HG03571 (cell line): Measurements from ENCODE around the gene BAZ2B.
"Not testable (repeated sequence)": the region's sequence is repeated elsewhere in the genome, so short reads cannot be mapped to it uniquely, and the experiment has no call there.

Experiments
- ATAC-seq: cut with Tn5 transposase; IDR thresholded peaks from one replicate; pipeline ENCODE4 v1.9.1; 2021; ENCODE audit not compliant: unreplicated experiment

BAZ2B gene, protein sequence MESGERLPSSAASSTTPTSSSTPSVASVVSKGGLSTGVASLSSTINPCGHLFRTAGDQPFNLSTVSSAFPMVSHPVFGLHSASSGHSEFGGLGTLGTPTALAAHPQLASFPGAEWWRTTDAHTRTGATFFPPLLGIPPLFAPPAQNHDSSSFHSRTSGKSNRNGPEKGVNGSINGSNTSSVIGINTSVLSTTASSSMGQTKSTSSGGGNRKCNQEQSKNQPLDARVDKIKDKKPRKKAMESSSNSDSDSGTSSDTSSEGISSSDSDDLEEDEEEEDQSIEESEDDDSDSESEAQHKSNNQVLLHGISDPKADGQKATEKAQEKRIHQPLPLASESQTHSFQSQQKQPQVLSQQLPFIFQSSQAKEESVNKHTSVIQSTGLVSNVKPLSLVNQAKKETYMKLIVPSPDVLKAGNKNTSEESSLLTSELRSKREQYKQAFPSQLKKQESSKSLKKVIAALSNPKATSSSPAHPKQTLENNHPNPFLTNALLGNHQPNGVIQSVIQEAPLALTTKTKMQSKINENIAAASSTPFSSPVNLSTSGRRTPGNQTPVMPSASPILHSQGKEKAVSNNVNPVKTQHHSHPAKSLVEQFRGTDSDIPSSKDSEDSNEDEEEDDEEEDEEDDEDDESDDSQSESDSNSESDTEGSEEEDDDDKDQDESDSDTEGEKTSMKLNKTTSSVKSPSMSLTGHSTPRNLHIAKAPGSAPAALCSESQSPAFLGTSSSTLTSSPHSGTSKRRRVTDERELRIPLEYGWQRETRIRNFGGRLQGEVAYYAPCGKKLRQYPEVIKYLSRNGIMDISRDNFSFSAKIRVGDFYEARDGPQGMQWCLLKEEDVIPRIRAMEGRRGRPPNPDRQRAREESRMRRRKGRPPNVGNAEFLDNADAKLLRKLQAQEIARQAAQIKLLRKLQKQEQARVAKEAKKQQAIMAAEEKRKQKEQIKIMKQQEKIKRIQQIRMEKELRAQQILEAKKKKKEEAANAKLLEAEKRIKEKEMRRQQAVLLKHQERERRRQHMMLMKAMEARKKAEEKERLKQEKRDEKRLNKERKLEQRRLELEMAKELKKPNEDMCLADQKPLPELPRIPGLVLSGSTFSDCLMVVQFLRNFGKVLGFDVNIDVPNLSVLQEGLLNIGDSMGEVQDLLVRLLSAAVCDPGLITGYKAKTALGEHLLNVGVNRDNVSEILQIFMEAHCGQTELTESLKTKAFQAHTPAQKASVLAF (N-terminal part only)

DNA sequence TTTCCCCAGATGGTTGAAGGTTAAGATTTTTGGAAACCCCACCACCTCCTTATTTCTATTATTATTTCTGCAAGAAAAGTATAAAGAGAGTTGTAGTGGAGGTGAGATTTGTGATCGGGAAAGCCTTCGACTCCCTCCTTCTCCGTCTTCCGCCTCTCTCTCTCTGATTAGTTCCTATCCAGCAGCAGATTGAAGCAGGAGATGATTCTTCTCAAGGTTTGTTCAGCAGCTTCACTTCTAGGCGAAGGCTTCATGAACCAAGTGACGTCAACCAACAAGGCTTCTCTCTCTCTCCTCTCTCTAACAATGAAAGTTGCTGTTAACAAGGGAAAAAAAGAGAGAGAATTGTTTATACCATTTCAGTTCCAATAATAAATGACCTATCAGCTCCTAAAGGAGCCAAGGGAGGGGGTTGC, at the start of gene BAZ2B:
TSS of gene BAZ2B (minus strand) at position 263 of the 416 bp plus-strand sequence. CDS start 137,829 bp downstream, outside the sequence.
- no peak for ATAC-seq

GRCh38 chr2:159661286-159661685, 44.9 kb upstream of the BAZ2B start:
- no peak for ATAC-seq

GRCh38 chr2:159658881-159659873, 42.8 kb upstream of the BAZ2B start:
- ATAC-seq = no peak

DNA sequence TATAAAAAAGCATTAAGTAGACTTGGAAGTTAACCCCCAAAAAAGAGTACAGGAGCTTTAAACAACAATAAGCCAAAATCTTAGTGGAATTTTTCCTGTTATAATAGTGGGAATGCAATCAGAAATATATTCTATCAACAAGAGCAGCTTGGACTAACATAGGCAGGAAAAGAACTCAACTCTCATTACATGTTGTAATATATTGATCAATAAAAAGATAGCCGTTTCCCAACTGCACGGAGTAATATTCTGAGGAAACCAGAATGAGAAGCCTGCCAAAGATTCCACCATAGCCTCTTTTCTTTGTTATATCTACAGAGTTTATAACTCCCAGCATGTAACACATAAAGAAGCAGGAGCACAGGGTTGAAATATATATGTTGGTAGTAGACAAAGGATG, 37.6 kb upstream of the BAZ2B start:
- no peak for ATAC-seq

GRCh38 chr2:159651884-159652283, 35.5 kb upstream of the BAZ2B start:
- no peak for ATAC-seq

GRCh38 chr2:159650574-159650973, 34.2 kb upstream of the BAZ2B start:
- ATAC-seq = no peak

- ATAC-seq = no peak
Observed at GRCh38 chr2:159648643-159649042, 32.3 kb upstream of the BAZ2B start.

- ATAC-seq = no peak
Observed at GRCh38 chr2:159647667-159648066, 31.3 kb upstream of the BAZ2B start.

- no peak for ATAC-seq
Observed at GRCh38 chr2:159640176-159640575, 23.8 kb upstream of the BAZ2B start.

DNA sequence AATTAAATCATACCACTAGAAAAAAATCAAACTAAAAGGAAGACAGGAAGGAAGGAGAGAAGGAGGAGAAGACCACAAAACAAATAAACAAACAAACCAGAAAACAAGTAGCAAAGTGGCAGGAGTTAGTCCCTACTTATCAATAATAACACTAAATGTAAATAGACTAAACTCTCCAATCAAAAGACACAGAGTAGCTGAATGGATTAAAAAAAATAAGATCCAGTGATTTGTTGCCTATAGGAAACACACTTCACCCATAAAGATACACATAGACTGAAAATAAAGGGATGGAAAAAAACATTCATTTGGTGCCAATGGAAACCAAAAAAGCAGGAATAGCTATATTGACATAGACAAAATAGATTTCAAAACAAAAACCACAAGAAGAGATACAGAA, 23.4 kb upstream of the BAZ2B start:
- no peak for ATAC-seq

GRCh38 chr2:159639071-159639470, 22.7 kb upstream of the BAZ2B start:
- no peak for ATAC-seq

GRCh38 chr2:159637988-159638501, 21.7 kb upstream of the BAZ2B start:
- ATAC-seq = no peak

- no peak for ATAC-seq
Observed at GRCh38 chr2:159637240-159637639, 20.9 kb upstream of the BAZ2B start.

- ATAC-seq = no peak
Observed at GRCh38 chr2:159635006-159635789, 18.9 kb upstream of the BAZ2B start.

GRCh38 chr2:159633219-159633618, 16.9 kb upstream of the BAZ2B start:
- ATAC-seq = no peak

DNA sequence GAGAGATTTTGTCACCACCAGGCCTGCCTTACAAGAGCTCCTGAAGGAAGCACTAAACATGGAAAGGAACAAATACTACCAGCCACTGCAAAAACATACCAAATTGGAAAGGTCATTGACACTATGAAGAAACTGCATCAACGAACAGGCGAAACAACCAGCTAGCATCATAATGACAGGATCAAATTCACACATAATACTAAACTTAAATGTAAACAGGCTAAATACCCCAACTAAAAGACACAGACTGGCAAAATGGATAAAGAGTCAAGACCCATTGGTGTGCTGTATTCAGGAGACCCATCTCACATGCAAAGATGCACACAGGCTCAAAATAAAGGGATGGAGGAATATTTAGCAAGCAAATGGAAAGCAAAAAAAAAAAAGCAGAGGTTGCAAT, 9.3 kb upstream of the BAZ2B start:
- not testable (repeated sequence) for ATAC-seq

- ATAC-seq = no peak
Observed at GRCh38 chr2:159623436-159623835, 7.1 kb upstream of the BAZ2B start.

DNA sequence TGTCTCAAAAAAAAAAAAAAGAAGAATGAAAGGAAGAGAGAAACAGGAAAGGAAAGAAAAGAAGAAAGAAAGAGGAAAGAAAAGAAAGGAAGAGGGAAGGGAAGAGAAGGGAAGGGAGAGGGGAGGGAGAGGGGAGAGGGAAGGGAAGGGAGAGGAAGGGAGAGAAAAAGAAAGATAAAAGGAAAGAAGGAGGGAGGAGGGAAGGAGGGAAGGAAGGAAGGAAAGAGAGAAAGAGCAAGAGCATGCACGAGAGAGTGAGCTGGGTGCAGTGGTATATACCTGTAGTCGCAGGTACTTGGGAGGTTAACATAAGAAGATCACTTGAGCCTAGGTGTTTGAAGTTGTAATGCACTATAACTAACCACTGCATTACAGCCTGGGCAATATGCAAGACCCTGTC, 6.6 kb upstream of the BAZ2B start:
- no peak for ATAC-seq

GRCh38 chr2:159620796-159621195, 4.4 kb upstream of the BAZ2B start:
- no peak for ATAC-seq
